Suprapubic skin (tissue), 3 donors: ENCODE data around the gene SLC25A27.

Source experiments
- CTCF ChIP-seq, 2 donors: fragments of 200-600 bp in 1 of 2; fragments of 450-650 bp in 1 of 2; sonication (generic) in 1 of 2; IDR thresholded peaks; one replicate each; pipeline ENCODE4 v1.5.1; 2016 to 2019; ENCODE audit warnings: antibody characterized with exemption in 2 of 2, mild to moderate bottlenecking in 1 of 2, moderate library complexity in 1 of 2
- POLR2A ChIP-seq, 2 donors: fragments of 450-650 bp; IDR thresholded peaks; one replicate each; pipeline ENCODE4 v1.6.1; 2017; ENCODE audit warnings: antibody characterized with exemption in 2 of 2, mild to moderate bottlenecking in 2 of 2, moderate library complexity in 2 of 2

GRCh38 chr6:46687619-46688097 lies 34.9 kb downstream of the SLC25A27 start, which contains the start of gene TDRD6:
- no peak for TF ChIP-seq CTCF (IDR thresholded peaks at IDR 0.05)
- TF ChIP-seq POLR2A (IDR thresholded peaks at IDR 0.05), result no peak
